Urinary bladder (tissue), 4 donors: Measurements from ENCODE around the gene FER. TPM values are rescaled to one million over a fixed set of nuclear protein-coding genes. Genes with fewer than 3 reads are reported as not detected.

Source experiments
- DNase-seq: peaks from one replicate; pipeline ENCODE4 v3.0.0-alpha.2; 2015; ENCODE audit errors: extremely low spot score
- H3K27ac ChIP-seq: one replicate; pipeline ENCODE4 v1.5.1; 2013; ENCODE audit warnings: low read depth, mild to moderate bottlenecking, moderate library complexity
- H3K36me3 ChIP-seq: one replicate; pipeline ENCODE4 v1.6.1; 2013; ENCODE audit warnings: mild to moderate bottlenecking, moderate library complexity; ENCODE audit not compliant: insufficient read depth
- H3K4me1 ChIP-seq: one replicate; pipeline ENCODE4 v1.6.1; 2013; ENCODE audit warnings: mild to moderate bottlenecking, moderate library complexity; ENCODE audit not compliant: insufficient read depth
- H3K4me3 ChIP-seq: one replicate; pipeline ENCODE4 v1.5.1; 2013; ENCODE audit warnings: low read depth, low read length
- WGBS: extraction: QIAGEN DNeasy Blood & Tissue Kit; methylation state at CpG from one replicate; pipeline ENCODE4 v1.1.7; 2013; 5-methylcytosine and 5-hydroxymethylcytosine counted together
- polyA plus RNA-seq: library from polyadenylated mRNA; stranded (reverse); fragments of 200-250 nt; gene quantifications from one replicate; pipeline ENCODE4 v1.2.3, GENCODE V29; 2013
- total RNA-seq: library from RNA; depleted of rRNA; stranded (reverse); fragments of >200 nt; gene quantifications from one replicate; pipeline ENCODE4 v1.2.3, GENCODE V29; 2014
- donor health status: healthy with polysubstance abuse.
- donor health status: healthy.

FER gene
- total and polyA plus RNA-seq, 2 donors = 6.3 to 84.6 TPM

DNA sequence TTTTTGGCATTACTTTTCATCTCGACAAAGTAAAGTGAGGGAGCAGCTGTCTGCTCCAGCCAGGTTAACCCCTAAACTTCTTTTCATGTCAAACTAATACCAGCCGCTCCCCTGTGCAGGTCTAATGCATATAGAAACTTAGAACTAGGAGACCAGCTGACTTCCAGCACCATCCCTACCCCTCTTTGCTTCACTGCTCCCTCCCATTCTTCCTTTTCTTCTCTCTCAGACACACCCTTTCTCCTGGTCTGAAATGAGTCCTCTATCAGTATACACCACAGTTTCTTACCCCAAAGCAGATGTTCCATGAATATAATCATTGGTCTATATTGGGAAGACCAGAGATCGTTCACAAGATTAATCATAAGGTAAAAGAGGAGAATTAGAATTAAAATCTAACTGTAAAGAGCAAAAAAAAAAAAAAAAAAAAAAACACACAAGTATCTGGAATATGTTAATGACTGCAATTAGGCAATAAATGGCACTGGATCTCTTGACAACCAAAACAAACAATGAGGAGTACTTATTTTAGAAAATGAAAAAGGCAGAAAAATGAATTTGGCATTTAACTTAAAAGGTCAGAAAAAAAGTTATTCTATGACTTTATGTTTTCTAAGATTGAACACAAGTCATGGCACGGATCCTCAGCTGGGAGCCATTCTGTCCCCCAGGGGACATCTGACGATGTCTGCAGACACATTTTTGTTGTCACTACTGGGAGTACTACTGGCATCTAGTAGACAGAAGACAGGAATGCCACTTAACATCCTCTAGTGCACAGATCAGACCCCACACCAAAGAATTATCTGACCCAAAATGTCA, 452.3 kb downstream of the FER start:
- Histone ChIP-seq H3K4me1 (no peaks in the 10 kb centered on the region), H3K36me3 (no peaks in the 10 kb centered on the region), H3K4me3 (no peak overlapping the region), H3K27ac (no peak overlapping the region)
- 87% methylated on average over 5 of the region's 5 CpGs for WGBS
- no peak for DNase-seq

- H3K36me3 ChIP-seq = no peaks in the 10 kb centered on the region
- H3K4me3 ChIP-seq = no peak overlapping the region
- no peak overlapping the region for H3K27ac ChIP-seq
- DNase-seq = no peak
- 87% methylated on average over 3 of the region's 3 CpGs for WGBS
- H3K4me1 ChIP-seq = no peaks in the 10 kb centered on the region
These were observed 467.3 kb downstream of the FER start for GRCh38 chr5:109215040-109215439.

- Histone ChIP-seq H3K4me3 (no peak overlapping the region), H3K4me1 (no peaks in the 10 kb centered on the region), H3K36me3 (no peaks in the 10 kb centered on the region), H3K27ac (no peak overlapping the region)
- 24% methylated on average over 4 of the region's 4 CpGs for WGBS
- DNase-seq = no peak
These were observed 471.1 kb downstream of the FER start for GRCh38 chr5:109218818-109219217.

DNA sequence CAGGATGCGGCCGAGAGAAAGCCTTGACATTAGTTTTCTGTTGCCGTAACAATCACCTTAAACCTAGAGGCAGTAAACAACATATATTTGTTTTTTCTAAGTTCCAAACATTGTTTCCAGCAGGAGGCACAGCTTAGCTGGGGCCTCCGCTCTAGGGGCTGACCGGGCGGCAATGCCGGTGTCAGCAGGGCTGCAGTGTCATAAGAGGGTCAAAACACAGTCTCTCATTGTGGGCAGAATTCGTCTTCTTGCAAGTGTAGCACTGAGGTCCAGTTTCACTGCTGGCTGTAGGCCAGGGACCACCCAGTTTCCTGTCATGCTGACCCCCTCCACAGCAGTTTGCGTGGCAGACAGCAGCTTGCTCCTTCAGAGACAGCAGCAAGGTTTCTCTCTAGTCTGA, 475.8 kb downstream of the FER start:
- Histone ChIP-seq H3K27ac (no peak overlapping the region), H3K4me1 (no peaks in the 10 kb centered on the region), H3K36me3 (no peaks in the 10 kb centered on the region), H3K4me3 (no peak overlapping the region)
- WGBS = 78% methylated on average over 9 of the region's 9 CpGs
- no peak for DNase-seq

- Histone ChIP-seq H3K27ac (no peak overlapping the region), H3K4me3 (no peak overlapping the region), H3K4me1 (no peaks in the 10 kb centered on the region), H3K36me3 (no peaks in the 10 kb centered on the region)
- WGBS = 91% methylated on average over 4 of the region's 4 CpGs
- no peak for DNase-seq
These were observed 476.7 kb downstream of the FER start for GRCh38 chr5:109224276-109224882.

DNA sequence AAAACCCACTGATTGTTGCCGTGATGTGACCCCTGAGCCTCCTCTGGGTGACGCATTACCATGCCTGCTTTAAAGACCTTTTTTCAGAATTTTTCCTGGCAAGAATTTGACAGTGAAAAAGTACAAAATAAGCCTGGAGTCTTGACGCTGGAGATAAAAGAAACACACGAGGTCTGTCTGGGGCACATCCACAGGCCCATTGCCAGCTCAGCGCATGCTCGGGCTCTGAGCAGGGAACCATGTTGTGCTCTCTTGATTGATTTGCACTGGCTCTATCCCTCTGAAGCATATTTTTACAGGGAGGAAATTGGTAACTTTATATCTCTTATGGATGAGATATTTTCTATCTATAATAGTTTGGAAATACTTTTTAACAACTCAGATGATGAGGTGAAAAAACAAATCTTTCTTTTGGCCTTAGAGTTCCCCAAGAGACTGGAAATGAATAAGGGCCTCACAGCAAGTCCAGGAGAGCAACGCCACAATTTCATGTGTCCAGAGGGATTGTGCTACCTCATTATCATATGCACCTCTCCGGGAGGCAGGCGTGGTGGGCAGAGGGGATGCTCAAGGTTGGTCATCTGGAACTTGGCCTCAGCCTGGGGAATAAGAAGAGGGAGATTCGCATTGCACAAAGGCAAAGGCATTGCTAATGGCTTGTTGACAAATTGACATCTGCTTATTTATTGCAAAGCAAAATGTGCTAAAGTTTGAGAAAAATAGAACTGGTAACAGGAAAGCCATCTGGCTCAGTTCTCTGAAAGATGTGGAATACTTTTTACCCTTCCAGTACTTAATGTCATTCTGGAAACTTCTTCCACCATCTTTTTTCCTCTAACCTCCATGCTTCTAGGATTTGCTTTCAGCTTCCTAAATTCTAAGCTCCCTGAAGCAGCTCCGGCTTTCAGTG, 478.3 kb downstream of the FER start:
- no peaks in the 10 kb centered on the region for H3K4me1 ChIP-seq
- H3K36me3 ChIP-seq = no peaks in the 10 kb centered on the region
- no peak overlapping the region for H3K27ac ChIP-seq
- H3K4me3 ChIP-seq = no peak overlapping the region
- WGBS = 64% methylated on average over 11 of the region's 11 CpGs
- no peak for DNase-seq

DNA sequence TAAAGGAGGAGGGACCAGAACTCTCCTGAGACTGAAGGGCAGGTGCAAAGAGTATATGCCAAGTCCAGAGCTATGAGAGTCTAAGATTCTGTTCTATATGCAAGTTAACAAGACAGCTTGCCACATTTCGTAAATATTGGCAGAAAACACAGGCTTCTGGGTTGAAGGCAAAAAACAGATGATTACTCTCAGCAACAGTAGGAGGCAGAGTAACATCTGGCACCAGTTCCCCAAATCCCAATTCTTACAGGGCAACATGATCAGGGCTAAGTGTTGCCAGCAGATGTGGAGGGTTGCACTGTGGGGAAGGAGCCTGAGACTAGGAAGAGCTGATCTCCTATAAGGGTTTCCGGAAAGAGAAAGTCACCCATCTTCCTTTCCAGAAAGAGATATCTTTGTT, 482.7 kb downstream of the FER start:
- WGBS = 94% methylated on average over 2 of the region's 2 CpGs
- DNase-seq = no peak
- no peaks in the 10 kb centered on the region for H3K36me3 ChIP-seq

GRCh38 chr5:109231331-109231730, 483.6 kb downstream of the FER start:
- DNase-seq = no peak
- H3K4me1 ChIP-seq = no peaks in the 10 kb centered on the region
- WGBS = 92% methylated on average over 2 of the region's 2 CpGs
- no peak overlapping the region for H3K4me3 ChIP-seq
- H3K27ac ChIP-seq = no peak overlapping the region
- no peaks in the 10 kb centered on the region for H3K36me3 ChIP-seq

More for the DNA sequence above, 482.7 kb downstream of the FER start:
- H3K4me3 ChIP-seq = no peak overlapping the region
- no peak overlapping the region for H3K27ac ChIP-seq
- no peaks in the 10 kb centered on the region for H3K4me1 ChIP-seq

GRCh38 chr5:109234381-109234780, 486.7 kb downstream of the FER start:
- WGBS = 96% methylated on average over 4 of the region's 4 CpGs
- no peaks in the 10 kb centered on the region for H3K4me1 ChIP-seq
- no peak overlapping the region for H3K4me3 ChIP-seq
- no peaks in the 10 kb centered on the region for H3K36me3 ChIP-seq
- DNase-seq = no peak
- no peak overlapping the region for H3K27ac ChIP-seq

DNA sequence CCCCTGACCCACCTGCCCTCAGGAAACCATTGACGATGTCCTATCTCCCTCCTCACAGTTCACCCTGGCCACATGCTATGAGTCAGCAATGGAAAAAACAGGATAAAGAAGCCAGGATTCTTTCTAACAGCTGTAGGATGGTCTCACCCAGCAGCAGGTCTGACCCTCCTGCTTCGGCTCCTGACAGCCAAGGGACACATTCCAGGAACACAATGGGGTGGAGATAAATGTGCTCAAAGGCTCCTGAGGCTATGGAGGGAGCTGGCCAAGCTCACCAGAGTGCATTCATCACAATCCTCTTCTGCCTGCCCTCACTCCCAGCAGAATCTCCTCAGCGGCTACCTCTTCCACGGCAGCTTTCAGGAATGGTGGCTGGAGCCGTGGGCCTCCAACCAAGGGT, 491.8 kb downstream of the FER start:
- Histone ChIP-seq H3K36me3 (no peaks in the 10 kb centered on the region), H3K4me1 (no peaks in the 10 kb centered on the region), H3K27ac (no peak overlapping the region), H3K4me3 (no peak overlapping the region)
- WGBS = 75% methylated on average over 5 of the region's 5 CpGs
- no peak for DNase-seq

GRCh38 chr5:109242518-109242917, 494.8 kb downstream of the FER start:
- Histone ChIP-seq H3K4me1 (no peaks in the 10 kb centered on the region), H3K27ac (no peak overlapping the region), H3K4me3 (no peak overlapping the region), H3K36me3 (no peaks in the 10 kb centered on the region)
- no peak for DNase-seq

DNA sequence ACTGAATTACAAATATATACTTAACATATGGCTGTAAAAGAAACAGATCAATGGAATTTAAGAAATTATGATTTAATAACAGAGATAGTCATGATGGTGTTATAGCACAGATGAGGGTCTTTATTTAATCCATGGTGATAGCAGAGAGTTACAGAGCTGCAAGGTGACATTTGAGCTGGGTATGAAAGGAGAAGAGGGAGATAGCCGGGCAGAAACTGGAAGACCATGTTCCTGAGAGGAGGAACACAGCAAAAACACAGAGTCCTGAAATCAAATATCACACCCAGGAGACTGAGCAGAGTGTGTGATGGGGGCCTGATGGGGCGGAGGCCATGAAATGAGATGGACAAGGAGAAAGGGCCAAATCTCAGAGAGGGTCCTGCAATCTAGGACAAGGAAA, 498.7 kb downstream of the FER start:
- 97% methylated on average over 2 of the region's 2 CpGs for WGBS

More for the DNA sequence above, 498.7 kb downstream of the FER start:
- no peak overlapping the region for H3K27ac ChIP-seq
- no peak overlapping the region for H3K4me3 ChIP-seq
- no peaks in the 10 kb centered on the region for H3K4me1 ChIP-seq
- DNase-seq = no peak
- H3K36me3 ChIP-seq = no peaks in the 10 kb centered on the region
